WI38 (cell line): ENCODE measurements around the gene KIAA0930.

Experiments used
- H3K4me3 ChIP-seq: 2 replicates; pipeline ENCODE4 v1.5.1; 2011; ENCODE audit warnings: low read depth, mild to moderate bottlenecking, control low read depth, low read length
- TF ChIP-seq, protein P1 (sequence below): IDR thresholded peaks from 2 replicates; pipeline ENCODE4 v1.5.1; 2012; ENCODE audit warnings: low read depth, mild to moderate bottlenecking, control low read depth, low read length

Gene KIAA0930

DNA sequence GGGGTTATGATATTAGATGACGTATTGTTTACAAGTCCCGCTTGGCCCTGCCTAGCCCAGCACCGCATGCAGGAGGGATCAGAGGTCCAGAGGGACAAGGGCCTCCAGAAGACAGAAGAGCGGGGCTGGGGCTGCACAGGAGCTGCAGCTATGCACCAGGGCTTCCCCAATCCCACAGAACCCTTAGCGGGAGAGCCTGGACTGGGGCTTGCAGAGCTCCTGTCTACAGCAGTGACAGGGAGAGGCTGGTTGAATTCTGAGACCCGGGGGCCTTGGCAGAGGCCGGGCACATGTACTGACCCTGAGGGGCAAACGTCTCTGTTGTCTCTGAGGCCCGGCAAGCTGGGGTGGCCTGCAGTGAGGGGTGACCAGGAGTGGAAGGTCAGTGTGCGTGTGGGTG lies 6.9 kb downstream of the KIAA0930 start:
- H3K4me3 ChIP-seq = no peak overlapping the region
- TF ChIP-seq, protein P1, sequence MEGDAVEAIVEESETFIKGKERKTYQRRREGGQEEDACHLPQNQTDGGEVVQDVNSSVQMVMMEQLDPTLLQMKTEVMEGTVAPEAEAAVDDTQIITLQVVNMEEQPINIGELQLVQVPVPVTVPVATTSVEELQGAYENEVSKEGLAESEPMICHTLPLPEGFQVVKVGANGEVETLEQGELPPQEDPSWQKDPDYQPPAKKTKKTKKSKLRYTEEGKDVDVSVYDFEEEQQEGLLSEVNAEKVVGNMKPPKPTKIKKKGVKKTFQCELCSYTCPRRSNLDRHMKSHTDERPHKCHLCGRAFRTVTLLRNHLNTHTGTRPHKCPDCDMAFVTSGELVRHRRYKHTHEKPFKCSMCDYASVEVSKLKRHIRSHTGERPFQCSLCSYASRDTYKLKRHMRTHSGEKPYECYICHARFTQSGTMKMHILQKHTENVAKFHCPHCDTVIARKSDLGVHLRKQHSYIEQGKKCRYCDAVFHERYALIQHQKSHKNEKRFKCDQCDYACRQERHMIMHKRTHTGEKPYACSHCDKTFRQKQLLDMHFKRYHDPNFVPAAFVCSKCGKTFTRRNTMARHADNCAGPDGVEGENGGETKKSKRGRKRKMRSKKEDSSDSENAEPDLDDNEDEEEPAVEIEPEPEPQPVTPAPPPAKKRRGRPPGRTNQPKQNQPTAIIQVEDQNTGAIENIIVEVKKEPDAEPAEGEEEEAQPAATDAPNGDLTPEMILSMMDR = no peak

DNA sequence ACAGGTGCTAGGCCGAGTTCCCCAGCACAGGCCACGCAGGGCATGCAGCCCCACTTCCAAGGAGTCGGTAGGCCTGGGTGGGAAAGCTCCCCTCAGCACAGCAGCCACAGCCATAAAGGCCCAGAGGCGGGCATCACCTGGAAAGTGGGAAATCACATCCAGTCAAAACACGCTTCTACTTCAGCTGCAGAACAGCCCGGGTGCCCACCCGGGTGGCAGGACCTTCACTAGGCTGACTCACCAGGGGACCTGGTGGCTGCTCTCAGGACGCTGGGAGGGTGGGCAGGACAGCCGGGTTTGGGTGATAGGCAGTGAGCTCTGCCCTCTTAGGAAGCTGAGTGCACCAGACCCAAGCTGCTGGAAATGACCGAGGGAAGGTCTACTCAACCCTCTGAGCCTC lies 7.3 kb downstream of the KIAA0930 start:
- H3K4me3 ChIP-seq = no peak overlapping the region
- TF ChIP-seq, protein P1 = no peak

DNA sequence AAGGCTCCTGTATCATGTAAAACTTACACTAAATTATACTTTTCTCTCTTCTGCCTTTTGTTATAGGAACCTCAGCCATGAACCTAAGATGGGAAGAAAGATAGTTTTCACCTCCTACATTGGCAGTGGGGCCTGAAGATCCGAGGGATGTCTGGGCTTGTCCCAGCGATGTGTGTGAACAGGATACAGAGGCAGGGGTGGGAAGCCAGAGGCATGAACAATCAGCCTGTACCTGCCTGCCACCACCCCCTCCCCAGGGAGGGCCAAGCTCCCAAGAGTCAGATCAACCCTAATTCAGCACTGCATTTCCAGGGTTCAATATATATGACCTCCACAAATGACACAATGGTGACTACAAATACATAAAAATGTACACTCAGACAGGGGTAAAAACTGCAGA lies 9.4 kb downstream of the KIAA0930 start:
- TF ChIP-seq, protein P1 = no peak
- no peak overlapping the region for H3K4me3 ChIP-seq

DNA sequence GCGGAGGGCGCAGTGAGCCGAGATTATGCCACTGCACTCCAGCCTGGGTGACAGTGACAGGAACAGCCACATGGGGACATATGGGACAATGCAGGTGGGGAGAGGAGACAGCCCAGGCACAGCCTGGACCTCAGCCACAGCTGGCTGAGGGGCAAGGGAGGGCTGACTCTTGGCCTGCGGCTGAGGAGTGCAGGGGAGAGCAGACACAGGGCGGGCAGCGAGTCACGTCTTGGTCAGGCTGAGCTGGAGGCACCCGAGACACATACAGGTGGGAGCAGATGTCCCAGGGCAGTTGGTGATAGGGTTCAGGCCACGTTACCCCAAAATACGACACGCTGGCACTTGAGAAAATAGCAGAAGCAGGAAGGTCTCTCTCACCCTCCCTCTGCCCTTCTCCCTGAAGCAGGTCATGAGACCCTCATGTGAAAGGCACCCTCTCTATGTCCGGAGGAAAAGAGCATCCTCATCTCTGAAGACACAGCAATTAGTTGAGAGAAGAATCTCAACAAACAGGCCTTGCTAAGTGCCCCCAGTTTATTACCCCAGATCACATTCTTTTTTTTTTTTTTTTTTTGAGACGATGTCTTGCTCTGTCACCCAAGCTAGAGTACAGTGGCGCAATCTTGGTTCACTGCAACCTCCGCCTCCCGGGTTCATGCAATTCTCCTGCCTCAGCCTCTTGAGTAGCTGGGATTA lies 10.5 kb downstream of the KIAA0930 start:
- H3K4me3 ChIP-seq = no peak overlapping the region
- TF ChIP-seq, protein P1 = no peak

DNA sequence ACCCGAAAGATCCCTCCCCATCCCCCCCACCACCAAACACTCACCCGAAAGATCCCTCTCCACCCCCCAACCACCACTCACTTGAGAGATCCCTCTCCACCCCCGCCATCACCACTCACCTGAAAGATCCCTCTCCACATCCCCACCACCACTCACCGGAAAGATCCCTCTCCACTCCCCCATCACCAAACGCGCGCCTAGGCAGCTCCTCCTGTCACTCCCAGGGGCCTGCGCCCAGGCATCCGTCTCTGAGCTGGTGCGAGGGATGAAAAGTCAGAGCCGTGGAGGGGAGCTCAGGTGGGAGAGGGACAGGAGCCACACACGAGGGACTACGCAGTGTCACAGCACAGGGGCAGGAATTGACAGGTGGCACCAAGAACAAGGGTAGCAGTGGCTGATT lies 11.5 kb downstream of the KIAA0930 start:
- TF ChIP-seq, protein P1 = no peak
- no peak overlapping the region for H3K4me3 ChIP-seq

DNA sequence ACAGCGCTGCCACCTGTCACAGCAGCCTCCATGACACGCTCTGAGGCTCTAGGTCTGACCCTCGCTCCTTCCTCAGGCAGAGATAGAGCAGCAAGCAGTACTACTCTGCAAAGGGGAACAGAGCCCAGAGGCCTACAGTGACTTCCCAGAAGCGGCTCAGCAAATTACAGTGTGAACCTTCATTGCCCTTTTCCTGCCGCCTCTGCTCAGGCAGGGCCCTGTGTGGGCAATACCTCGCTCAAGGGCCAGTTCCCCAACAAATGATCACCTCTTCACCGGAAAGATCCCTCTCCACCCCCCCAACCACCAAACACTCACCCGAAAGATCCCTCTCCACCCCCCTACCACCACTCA lies 12.3 kb downstream of the KIAA0930 start:
- H3K4me3 ChIP-seq = no peak overlapping the region
- TF ChIP-seq, protein P1 = no peak

DNA sequence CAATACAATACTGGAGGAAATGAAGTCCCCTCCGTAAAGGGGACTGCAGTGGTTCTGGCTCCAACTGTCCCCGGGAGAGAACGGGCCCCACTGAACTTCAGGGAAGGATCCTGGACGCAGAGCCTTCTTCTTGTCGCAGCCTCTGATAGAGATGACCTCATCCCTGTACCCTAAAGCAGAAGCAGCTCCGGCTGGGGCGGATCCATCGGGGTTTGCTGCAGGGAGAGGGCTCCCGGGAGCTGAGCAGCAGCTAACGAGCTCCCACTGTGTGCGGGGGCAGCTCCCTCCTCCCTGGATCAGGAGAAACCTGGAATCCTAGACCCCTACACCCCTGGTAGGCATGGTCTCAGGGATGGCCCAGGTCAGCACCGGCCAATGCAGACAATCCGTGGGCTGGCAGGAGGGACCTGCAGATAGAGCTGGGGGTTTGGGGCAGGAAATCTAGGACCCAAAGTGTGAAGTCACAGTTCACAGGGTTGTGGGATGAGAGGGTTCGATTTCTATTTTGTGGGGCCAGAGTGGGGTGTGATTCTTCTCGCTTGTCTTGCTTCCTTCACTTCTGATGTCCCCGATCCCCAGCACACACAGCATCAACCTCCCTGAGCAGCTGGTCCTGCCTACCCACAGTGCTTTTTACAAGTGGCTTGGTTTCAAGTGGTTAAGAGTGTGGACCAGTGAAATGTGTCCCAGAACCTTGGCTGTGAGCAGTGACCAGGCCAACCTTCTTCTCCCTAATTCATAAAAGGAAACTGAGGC lies 12.9 kb downstream of the KIAA0930 start:
- H3K4me3 ChIP-seq = no peak overlapping the region
- TF ChIP-seq, protein P1 = no peak
